Neural cell (in vitro differentiated cells): Measurements from ENCODE around the gene PLEKHA7. TPM values are rescaled to one million over a fixed set of nuclear protein-coding genes. Genes with fewer than 3 reads are reported as not detected.

ENCODE experiments used
- H2AFZ ChIP-seq: fragments of 200-600, 300-800 bp; sonication (generic), shearing (Covaris generic); 2 replicates; pipeline ENCODE4 v1.6.0; 2014; ENCODE audit warnings: low read depth, mild to moderate bottlenecking, antibody characterized with exemption, low read length, moderate library complexity
- H3F3A ChIP-seq: fragments of 200-600 bp; shearing (Covaris generic); 2 replicates; pipeline ENCODE4 v1.6.1; 2016; ENCODE audit warnings: mild to moderate bottlenecking, moderate library complexity, mixed read lengths, antibody characterized with exemption, low read length; ENCODE audit not compliant: insufficient read depth, poor library complexity, severe bottlenecking
- H3K27ac ChIP-seq: fragments of 200-600, 300-800 bp; sonication (generic), shearing (Covaris generic); 2 replicates; pipeline ENCODE4 v1.5.1; 2014; ENCODE audit warnings: mild to moderate bottlenecking, low read length, moderate library complexity
- H3K27me3 ChIP-seq: fragments of 300-800, 200-600 bp; sonication (generic), shearing (Covaris generic); 2 replicates; pipeline ENCODE4 v1.6.0; 2014; ENCODE audit warnings: mild to moderate bottlenecking, low read depth, low read length, moderate library complexity; ENCODE audit not compliant: insufficient read depth
- H3K36me3 ChIP-seq: fragments of 300-800, 200-600 bp; sonication (generic), shearing (Covaris generic); 2 replicates; pipeline ENCODE4 v1.5.1; 2014; ENCODE audit warnings: mild to moderate bottlenecking, antibody characterized with exemption, low read length, moderate library complexity; ENCODE audit not compliant: insufficient read depth
- H3K4me2 ChIP-seq: fragments of 300-800, 200-600 bp; sonication (generic), shearing (Covaris generic); 2 replicates; pipeline ENCODE4 v1.6.0; 2014; ENCODE audit warnings: mild to moderate bottlenecking, low read length
- H3K4me3 ChIP-seq: fragments of 300-800, 200-600 bp; sonication (generic), shearing (Covaris generic); 2 replicates; pipeline ENCODE4 v1.5.1; 2014; ENCODE audit warnings: mild to moderate bottlenecking, low read length, moderate library complexity
- H3K79me2 ChIP-seq: fragments of 200-600 bp; shearing (Covaris generic); replicated peaks from 2 replicates; pipeline ENCODE4 v1.6.0; 2014; ENCODE audit warnings: mild to moderate bottlenecking, low read length, moderate library complexity; ENCODE audit not compliant: insufficient read depth
- H3K9ac ChIP-seq: fragments of 300-800, 200-600 bp; sonication (generic), shearing (Covaris generic); 2 replicates; pipeline ENCODE4 v1.6.1; 2016; ENCODE audit warnings: mild to moderate bottlenecking, low read length, mixed read lengths
- H3K9me2 ChIP-seq: fragments of 200-600 bp; shearing (Covaris generic); 2 replicates; pipeline ENCODE4 v1.6.1; 2016; ENCODE audit warnings: mild to moderate bottlenecking, low read length, mixed read lengths; ENCODE audit not compliant: insufficient read depth
- H3K9me3 ChIP-seq: fragments of 200-600, 300-800 bp; sonication (generic), shearing (Covaris generic); 2 replicates; pipeline ENCODE4 v1.6.1; 2016; ENCODE audit warnings: mild to moderate bottlenecking, mixed run types, low read length, moderate library complexity, mixed read lengths
- H4K20me1 ChIP-seq: fragments of 200-600 bp; shearing (Covaris generic); 2 replicates; pipeline ENCODE4 v1.6.1; 2016; ENCODE audit warnings: mild to moderate bottlenecking, mixed run types; ENCODE audit not compliant: insufficient read depth
- CTCF ChIP-seq: fragments of 450-650 bp; IDR thresholded peaks from 2 replicates; pipeline ENCODE4 v1.5.1; 2014; ENCODE audit warnings: antibody characterized with exemption, mild to moderate bottlenecking, moderate library complexity; ENCODE audit not compliant: poor library complexity, severe bottlenecking
- EP300 ChIP-seq: fragments of 450-650 bp; conservative IDR thresholded peaks from 2 replicates; pipeline ENCODE4 v1.6.1; 2014; ENCODE audit warnings: antibody characterized with exemption, mild to moderate bottlenecking, moderate library complexity; ENCODE audit not compliant: poor library complexity, severe bottlenecking
- EZH2 ChIP-seq: fragments of 200-600, 300-800 bp; shearing (Covaris generic), sonication (generic); IDR thresholded peaks from 2 replicates; pipeline ENCODE4 v1.6.1; 2014; ENCODE audit warnings: antibody characterized with exemption, low read length, borderline replicate concordance, mild to moderate bottlenecking; ENCODE audit not compliant: insufficient read depth, poor library complexity, severe bottlenecking
- MXI1 ChIP-seq: fragments of 450-650 bp; conservative IDR thresholded peaks from 2 replicates; pipeline ENCODE4 v1.6.1; 2014; ENCODE audit warnings: antibody characterized with exemption, mild to moderate bottlenecking; ENCODE audit not compliant: poor library complexity, severe bottlenecking
- POLR2AphosphoS5 ChIP-seq: IDR thresholded peaks from 2 replicates; pipeline ENCODE4 v1.6.1; 2012
- RAD21 ChIP-seq: fragments of 450-650 bp; conservative IDR thresholded peaks from 2 replicates; pipeline ENCODE4 v1.6.1; 2014; ENCODE audit warnings: antibody characterized with exemption, mild to moderate bottlenecking, moderate library complexity
- REST ChIP-seq: IDR thresholded peaks from 2 replicates; pipeline ENCODE4 v1.6.1; 2012; ENCODE audit warnings: borderline replicate concordance
- SMC3 ChIP-seq: fragments of 450-650 bp; conservative IDR thresholded peaks from 2 replicates; pipeline ENCODE4 v1.6.1; 2014; ENCODE audit warnings: antibody characterized with exemption, mild to moderate bottlenecking, moderate library complexity; ENCODE audit not compliant: poor library complexity
- TAF1 ChIP-seq: IDR thresholded peaks from 2 replicates; pipeline ENCODE4 v1.6.1; 2012; ENCODE audit warnings: low read depth
- polyA plus RNA-seq: library from polyadenylated mRNA; depleted of rRNA; stranded (reverse); fragments of >200 nt; gene quantifications from 2 replicates; pipeline ENCODE4 v1.2.3, GENCODE V29; 2014

PLEKHA7 gene
- polyA plus RNA-seq, 1 donor from 2014 or later, result 45.7 TPM

DNA sequence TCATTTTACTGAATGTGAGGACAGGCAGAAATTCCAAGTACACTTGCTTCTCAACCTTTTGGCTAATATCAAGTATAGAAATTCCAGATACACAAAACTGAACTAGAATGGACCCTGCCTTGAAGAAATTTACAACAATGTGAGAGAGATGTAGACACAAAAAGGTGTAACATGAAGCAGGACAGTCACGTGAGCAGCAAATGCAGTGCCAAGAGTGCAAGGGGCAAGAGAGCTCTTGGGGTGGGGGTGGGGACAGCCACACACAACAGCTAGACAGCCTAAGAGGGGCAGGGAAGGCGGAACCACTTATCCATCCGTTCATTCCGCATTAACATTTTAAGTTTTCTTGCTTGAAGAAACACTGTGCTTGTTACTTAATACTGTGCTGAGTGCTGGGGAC is 28.9 kb downstream of the PLEKHA7 start:
- H3K36me3 ChIP-seq, result no peaks in the 10 kb centered on the region
- no peak overlapping the region for H3K27ac ChIP-seq
- no peak overlapping the region for H3K4me2 ChIP-seq
- H3K9me2 ChIP-seq, result no peaks in the 10 kb centered on the region
- H3K79me2 ChIP-seq, result no peaks in the 10 kb centered on the region
- peak overlapping the region; percentile 11 for H2AFZ ChIP-seq
- H3K9me3 ChIP-seq, result no peaks in the 10 kb centered on the region
- no peaks in the 10 kb centered on the region for H3F3A ChIP-seq
- TF ChIP-seq EZH2 (no peak), CTCF (no peak)
- H3K9ac ChIP-seq, result peak overlapping the region; percentile 22
- no peaks in the 10 kb centered on the region for H4K20me1 ChIP-seq
- H3K27me3 ChIP-seq, result no peaks in the 10 kb centered on the region
- H3K4me3 ChIP-seq, result no peak overlapping the region

DNA sequence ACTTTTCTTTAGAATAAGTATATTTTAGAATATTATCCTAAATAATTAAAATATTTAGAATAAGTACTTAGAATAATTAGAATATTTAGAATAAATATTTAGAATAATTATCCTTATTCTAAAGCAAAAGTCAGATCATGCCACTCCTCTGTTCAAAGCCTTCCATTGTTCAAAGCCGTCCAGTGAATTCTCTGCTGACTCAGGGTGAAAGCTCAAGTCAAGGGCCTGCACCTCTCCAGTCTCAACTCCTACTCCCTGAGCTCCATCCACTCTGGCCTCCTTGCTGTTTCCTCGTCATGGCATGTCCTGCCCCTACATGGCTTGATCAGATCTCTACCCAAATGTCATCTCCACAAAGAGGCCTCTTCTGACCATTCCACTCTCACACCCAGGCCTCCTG is 30.0 kb downstream of the PLEKHA7 start:
- H3K9ac ChIP-seq, result no peak overlapping the region
- no peaks in the 10 kb centered on the region for H3K9me3 ChIP-seq
- no peaks in the 10 kb centered on the region for H3K9me2 ChIP-seq
- no peaks in the 10 kb centered on the region for H3F3A ChIP-seq
- H3K36me3 ChIP-seq, result no peaks in the 10 kb centered on the region
- no peak overlapping the region for H3K4me3 ChIP-seq
- no peaks in the 10 kb centered on the region for H3K27me3 ChIP-seq
- no peak overlapping the region for H3K27ac ChIP-seq
- H4K20me1 ChIP-seq, result no peaks in the 10 kb centered on the region
- H3K79me2 ChIP-seq, result no peaks in the 10 kb centered on the region
- H2AFZ ChIP-seq, result no peak overlapping the region
- H3K4me2 ChIP-seq, result no peak overlapping the region
- no peak for TF ChIP-seq POLR2AphosphoS5
- TF ChIP-seq CTCF, result no peak
- TF ChIP-seq TAF1, result no peak
- no peak for TF ChIP-seq EP300
- TF ChIP-seq EZH2, result no peak
- no peak for TF ChIP-seq RAD21
- TF ChIP-seq MXI1, result no peak
- no peak for TF ChIP-seq REST
- TF ChIP-seq SMC3, result no peak
